A549 (cell line): ENCODE results near the gene SYNPO2.

Experiments
- BCL3 ChIP-seq: fragments of >200 bp; sonication (Bioruptor Twin); formaldehyde crosslinking; IDR thresholded peaks from 3 replicates; pipeline ENCODE4 v1.6.1; 2016
- CBX8 ChIP-seq: fragments of 200-600 bp; sonication (generic); IDR thresholded peaks from 2 replicates; pipeline ENCODE4 v1.6.1; 2016
- EP300 ChIP-seq, 2 experiments: fragments of >200 bp; sonication (Bioruptor Twin); formaldehyde crosslinking; IDR thresholded peaks; 2 replicates in 1 of 2; 3 replicates in 1 of 2; pipeline ENCODE4 v1.6.1; 2016 to 2017
- PHF8 ChIP-seq: fragments of 200-600 bp; sonication (generic); IDR thresholded peaks from 2 replicates; pipeline ENCODE4 v1.6.1; 2016; ENCODE audit warnings: low read depth, mild to moderate bottlenecking, antibody characterized with exemption, moderate library complexity, borderline replicate concordance
- RCOR1 ChIP-seq: fragments of 150-350 bp; IDR thresholded peaks from 2 replicates; pipeline ENCODE4 v1.6.1; 2014; ENCODE audit warnings: antibody characterized with exemption, low read length, low read depth
- RFX5 ChIP-seq: fragments of 450-650 bp; IDR thresholded peaks from 2 replicates; pipeline ENCODE4 v1.7.1; 2014; ENCODE audit warnings: antibody characterized with exemption, mild to moderate bottlenecking, moderate library complexity
- TF ChIP-seq, protein P1 (sequence below): fragments of >200 bp; sonication (Bioruptor Twin); formaldehyde crosslinking; IDR thresholded peaks from 3 replicates; pipeline ENCODE4 v1.5.1; 2016

DNA sequence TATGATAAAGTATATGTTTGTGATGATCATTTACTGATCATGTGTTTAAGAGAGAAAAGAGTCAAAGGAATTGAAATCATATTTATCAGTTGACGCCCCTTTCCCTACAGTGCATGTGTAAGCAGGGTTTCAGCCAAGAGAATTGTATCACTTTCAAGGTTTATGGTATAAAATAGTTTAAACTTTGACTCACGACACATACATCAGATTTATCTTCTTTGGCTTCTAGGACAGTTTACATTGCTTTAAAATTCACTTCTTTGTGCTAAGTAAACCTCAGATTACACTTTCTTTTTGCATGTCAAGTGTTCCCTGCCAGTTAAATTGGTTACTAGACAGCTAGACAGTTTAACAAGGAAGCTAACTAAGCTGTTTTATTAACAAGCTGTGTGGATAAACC lies 160.7 kb downstream of the SYNPO2 start:
- TF ChIP-seq BCL3 (no peak), CBX8 (no peak), RCOR1 (no peak), RFX5 (no peak), EP300 (IDR thresholded peaks at IDR 0.05) (no peak), PHF8 (no peak)
- TF ChIP-seq, protein P1, sequence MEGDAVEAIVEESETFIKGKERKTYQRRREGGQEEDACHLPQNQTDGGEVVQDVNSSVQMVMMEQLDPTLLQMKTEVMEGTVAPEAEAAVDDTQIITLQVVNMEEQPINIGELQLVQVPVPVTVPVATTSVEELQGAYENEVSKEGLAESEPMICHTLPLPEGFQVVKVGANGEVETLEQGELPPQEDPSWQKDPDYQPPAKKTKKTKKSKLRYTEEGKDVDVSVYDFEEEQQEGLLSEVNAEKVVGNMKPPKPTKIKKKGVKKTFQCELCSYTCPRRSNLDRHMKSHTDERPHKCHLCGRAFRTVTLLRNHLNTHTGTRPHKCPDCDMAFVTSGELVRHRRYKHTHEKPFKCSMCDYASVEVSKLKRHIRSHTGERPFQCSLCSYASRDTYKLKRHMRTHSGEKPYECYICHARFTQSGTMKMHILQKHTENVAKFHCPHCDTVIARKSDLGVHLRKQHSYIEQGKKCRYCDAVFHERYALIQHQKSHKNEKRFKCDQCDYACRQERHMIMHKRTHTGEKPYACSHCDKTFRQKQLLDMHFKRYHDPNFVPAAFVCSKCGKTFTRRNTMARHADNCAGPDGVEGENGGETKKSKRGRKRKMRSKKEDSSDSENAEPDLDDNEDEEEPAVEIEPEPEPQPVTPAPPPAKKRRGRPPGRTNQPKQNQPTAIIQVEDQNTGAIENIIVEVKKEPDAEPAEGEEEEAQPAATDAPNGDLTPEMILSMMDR, result no peak
